ENCODE measurements around the gene CCDC9B.
A peak's percentile ranks its signal among the peaks of the same experiment; 100 is the strongest.

Gene CCDC9B

DNA sequence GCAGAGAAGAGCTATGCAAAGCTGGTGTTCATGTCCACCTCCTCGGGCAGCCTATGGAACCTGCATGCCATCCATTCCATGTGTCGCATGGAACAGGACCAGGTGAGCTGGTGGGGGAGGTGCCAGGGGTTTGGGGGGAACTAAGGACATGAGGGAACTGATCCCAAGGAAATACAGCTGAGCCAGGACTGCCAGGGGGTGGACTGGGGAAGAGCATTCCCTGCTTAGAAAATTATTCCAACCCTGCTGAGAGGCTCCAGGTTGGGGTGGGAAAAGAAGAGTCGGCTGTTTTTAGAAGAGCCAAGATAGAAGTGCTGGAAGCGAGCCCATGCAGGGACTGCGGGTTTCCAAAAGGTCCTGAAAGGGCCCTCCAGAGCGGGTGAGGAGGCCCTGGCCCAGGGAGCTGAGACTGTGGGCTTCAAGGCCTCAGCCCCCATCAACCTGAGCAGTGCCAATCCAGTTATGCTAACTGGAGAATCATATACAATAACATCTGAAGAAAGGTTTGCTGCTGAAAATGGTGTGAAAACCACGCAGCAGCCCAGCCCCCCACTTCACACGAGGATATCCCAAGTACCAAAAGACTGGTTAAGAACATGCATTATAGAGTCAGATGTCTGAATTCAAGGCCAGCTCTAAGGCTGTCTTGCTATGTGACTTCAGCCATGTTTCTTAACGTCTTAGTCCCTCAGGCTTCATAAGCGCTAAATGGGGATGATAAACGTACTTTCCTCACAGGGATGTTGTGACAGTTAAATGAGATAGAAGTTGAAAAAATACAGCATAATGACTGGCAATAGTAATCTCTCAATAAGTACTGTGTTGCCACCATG is 25.1 kb upstream of the CCDC9B start:
- DNase-seq (ENCODE audit: low spot score), result no peak

GRCh38 chr15:40365016-40365415 is 24.3 kb upstream of the CCDC9B start:
- DNase-seq (ENCODE audit: low spot score), result no peak

GRCh38 chr15:40364251-40364650 is 23.5 kb upstream of the CCDC9B start:
- no peak for DNase-seq (ENCODE audit: low spot score)

GRCh38 chr15:40363611-40364010 is 22.9 kb upstream of the CCDC9B start:
- DNase-seq (ENCODE audit: low spot score), result no peak

DNA sequence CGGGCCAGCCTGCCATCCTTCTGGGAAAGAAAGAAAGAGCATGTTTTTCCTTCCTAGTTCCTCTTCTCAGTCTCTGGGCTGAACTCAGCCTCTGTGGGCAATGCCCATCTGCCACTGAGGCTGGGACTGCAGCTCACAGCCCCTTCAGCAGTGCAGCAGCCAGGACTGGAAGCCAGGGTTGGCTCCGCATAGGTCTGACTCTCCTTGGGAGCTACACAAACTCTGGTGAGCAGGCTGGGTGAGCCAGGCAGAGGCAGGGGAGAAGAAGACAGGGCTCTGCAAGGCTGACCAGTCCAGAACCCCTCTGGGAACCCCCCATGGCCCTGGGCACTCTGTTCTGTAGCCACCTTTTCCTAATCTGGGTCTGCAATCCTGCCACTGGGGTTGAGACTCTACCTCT is 20.9 kb upstream of the CCDC9B start:
- no peak for DNase-seq (ENCODE audit: low spot score)

DNA sequence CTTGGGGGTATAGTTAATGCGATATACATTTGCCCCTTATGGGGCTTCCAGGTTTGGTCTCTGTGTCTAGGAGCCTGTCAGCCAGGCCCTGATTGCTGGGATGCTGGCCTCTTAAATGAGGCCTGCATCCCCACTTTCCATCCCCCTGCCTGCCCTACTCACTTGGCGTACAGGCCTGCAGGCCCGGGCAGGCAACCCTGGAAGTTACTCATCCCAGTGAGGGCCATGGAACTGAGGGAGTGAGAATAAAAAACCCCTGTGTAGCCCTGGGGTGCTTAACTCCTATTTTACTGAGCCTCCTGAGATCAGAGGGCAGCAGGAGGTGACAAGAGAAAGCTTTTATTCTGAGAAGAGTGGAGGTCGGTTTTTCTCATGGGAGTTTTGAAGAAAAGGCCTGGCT is 19.3 kb upstream of the CCDC9B start:
- no peak for DNase-seq (ENCODE audit: low spot score)

GRCh38 chr15:40358471-40359353 is 18.0 kb upstream of the CCDC9B start:
- no peak for DNase-seq (ENCODE audit: low spot score)

GRCh38 chr15:40357723-40358470 is 17.2 kb upstream of the CCDC9B start, which contains the start of gene DISP2:
DISP2 (plus strand) TSS chr15:40358219; CDS start chr15:40358322, 103 bp downstream.
- peak; percentile 70 for DNase-seq (ENCODE audit: low spot score)

DNA sequence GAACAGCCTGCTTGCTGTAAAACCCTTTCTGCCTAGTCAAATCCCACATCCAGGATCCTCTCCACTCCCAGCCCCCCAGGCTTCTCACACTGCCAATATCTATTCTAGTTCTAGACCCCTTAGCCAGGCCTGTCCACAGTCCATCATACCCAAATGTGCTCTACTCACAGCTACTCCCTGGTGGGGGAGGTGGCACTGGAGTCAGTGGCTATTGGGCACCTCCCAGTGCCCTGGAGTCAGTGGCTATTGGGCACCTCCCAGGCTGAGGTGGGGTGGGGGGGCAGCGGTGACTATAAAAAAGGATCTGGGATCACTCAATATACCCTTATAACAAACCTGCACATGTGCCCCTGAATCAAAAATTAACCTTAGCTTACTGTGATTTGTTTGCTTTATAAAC is 16.5 kb upstream of the CCDC9B start:
- DNase-seq (ENCODE audit: low spot score), result no peak

GRCh38 chr15:40355976-40356585 is 15.3 kb upstream of the CCDC9B start:
- no peak for DNase-seq (ENCODE audit: low spot score)

DNA sequence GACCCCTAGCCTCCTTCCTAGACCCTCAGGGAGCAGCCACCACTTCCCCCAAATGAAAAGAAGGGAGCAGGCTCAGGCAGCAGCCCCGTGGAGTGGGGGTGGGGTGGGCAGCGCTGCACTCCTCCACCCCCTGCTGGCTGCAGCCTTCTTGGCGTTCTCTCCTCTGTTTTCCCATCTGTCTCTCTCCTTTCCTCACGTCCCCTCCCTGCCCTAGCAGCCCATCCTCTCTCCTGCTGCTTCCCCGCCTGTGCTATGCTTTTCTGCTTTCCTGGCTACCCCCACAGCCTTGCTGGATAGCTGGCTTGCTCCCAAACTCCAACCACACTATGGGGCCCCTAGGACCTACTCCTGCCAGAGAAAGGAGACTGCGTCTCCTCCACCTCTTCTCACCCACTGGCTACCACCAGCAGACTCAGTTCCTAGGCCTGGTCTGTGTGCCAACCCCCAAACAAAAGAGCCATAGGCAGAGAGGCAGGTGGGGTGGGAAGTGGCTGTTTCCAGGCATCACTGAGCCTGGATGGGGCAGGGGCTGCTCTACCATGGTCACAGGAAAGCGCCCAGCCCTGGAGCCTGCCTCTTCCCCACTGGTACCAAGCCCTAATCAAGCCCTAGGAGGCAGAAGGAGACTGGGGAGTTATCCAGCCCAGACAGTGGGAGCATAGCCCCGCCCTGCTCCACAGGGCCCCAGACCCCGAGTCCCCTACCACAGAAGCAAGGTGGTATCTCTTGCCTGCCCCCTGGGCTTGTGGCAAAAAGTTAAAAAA is 13.9 kb upstream of the CCDC9B start:
- no peak for DNase-seq (ENCODE audit: low spot score)

DNA sequence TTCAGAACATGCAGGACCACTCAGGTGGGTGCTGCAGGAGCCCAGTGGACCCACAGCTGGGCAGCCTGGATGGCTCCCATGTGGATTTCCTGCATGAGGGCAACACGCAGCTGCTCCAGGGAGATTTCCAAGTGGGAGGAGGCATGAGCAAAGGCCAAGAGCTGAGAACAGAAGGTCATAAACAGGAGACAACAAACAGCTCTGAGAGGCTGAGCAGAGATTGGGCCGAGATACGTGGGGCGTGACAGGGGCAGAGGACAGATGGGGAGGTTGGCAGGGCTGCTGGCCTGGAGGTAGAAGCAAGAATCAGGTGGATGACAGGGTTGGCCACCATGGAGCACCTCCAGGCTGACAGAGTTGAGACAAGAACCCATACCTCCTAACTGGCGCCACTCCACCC is 13.0 kb upstream of the CCDC9B start:
- DNase-seq (ENCODE audit: low spot score), result no peak

- no peak for DNase-seq (ENCODE audit: low spot score)
Measured at GRCh38 chr15:40352281-40352901, 11.7 kb upstream of the CCDC9B start.

- DNase-seq (ENCODE audit: low spot score), result no peak
Measured at GRCh38 chr15:40349163-40349562, 8.4 kb upstream of the CCDC9B start.

DNA sequence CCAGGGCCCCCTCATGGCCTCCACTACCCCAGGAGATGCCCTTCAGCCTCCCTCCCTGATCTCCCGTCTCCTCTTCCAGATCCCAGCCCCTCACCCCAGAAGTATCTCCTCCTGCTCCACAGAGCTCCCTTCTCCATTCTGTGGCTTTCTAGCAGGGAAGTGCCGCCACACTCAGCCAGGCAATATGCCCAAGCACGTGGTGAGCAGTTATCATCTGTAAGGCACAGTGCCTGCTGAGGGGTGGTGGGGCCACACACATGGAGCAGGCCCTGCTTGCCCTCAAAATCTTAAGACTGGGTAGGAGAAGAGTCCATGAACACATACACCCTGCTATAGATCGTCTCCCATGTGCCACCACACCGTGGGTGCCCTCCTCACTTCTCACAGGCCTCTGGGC is 7.7 kb upstream of the CCDC9B start:
- DNase-seq (ENCODE audit: low spot score), result no peak

GRCh38 chr15:40347559-40348473 is 7.1 kb upstream of the CCDC9B start:
- DNase-seq (ENCODE audit: low spot score), result peak; percentile 33

DNA sequence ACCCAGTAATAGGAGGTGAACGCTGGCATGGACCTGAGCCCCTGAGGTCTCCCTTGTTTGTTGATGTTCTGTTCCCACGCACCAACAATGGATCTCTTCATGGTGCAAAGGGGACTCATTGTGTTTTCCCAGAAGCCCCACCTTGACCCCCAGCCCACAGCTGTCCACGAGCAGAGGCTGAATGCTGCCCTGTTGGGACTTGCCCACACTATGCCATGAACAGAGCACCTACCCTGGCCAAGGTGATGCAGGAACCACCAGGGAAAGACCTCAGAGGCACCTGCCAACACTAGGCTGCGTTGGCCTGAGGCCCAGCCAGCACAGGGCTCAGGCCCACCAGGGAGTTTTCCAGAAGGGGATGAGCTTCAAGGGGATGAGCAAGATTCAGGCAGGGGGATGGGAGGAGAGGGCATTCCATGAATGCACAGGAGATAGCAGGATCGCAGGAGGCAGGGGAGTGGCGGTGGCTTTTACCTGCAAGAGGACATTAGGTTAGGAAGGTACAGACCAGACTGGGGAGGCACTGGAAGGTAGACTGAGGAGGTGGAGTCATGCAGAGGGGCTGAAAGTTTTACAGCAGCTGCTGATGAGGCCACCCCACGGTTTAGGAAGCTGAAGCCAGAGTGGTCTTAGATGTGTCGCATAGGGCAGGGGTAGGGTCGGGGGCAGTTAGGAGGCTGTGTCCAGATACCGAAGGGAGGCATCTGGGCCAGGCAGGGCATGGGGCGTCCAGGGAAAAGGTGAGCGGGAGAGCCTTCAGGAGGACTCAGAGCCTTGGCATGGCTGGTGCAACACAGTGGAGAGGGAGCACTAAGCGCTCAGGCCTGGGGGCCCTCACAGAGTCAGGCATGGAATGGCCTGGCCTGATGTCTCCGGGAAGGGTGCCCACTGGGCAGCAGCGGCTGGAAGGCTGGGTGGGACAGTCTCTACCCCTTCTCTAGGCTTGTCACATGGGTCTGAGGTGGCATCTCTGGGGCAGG is 6.1 kb upstream of the CCDC9B start:
- no peak for DNase-seq (ENCODE audit: low spot score)

DNA sequence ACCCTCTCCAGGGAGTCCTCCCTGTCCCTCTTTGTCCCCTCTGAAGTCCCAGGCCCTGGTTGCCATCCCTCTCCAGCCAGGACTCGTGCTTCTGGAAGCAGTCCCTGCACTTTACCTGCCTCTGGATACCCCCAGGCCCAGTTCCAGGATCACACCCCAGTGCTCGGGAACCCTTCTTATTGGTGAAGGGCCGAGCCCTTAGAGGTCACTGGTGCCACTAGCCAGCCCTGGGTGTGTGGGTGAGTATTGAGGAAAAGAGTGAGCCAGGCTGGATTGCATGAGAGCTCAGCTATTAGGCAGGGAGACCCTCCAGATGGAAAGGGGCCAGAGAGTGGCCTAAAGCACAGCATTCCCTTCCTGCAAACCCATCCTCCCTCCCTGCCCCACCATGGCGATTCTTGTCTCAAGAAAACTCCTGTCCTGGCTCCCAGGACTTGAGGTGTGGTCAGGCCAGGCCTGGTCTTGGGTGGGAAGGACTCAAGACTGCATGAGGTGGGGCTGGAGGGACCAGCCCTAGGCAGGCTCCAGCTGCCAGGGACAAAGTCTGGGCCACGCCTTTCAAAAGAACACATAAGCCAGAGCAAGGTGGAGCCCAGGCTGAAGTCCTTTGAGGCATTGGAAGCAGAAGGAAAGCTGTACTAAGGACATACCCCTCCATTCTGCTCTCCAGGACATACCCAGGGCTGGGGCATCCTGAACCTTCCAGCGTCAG is 5.3 kb upstream of the CCDC9B start:
- no peak for DNase-seq (ENCODE audit: low spot score)

Data from SW480 (cell line).